Lower leg skin (tissue), 3 donors: ENCODE data around the gene CACNG6.

Source experiments
- POLR2A ChIP-seq, 2 donors: fragments of 450-650 bp; IDR thresholded peaks; one replicate each; pipeline ENCODE4 v1.6.1; 2016 to 2017; ENCODE audit warnings: antibody characterized with exemption in 2 of 2, mild to moderate bottlenecking in 1 of 2, moderate library complexity in 1 of 2
- TF ChIP-seq, protein P1 (sequence below), 3 donors: fragments of 450-650 bp; IDR thresholded peaks; one replicate each; pipeline ENCODE4 v1.5.1; 2016; ENCODE audit warnings: antibody characterized with exemption in 3 of 3, mild to moderate bottlenecking in 3 of 3, moderate library complexity in 2 of 3

DNA sequence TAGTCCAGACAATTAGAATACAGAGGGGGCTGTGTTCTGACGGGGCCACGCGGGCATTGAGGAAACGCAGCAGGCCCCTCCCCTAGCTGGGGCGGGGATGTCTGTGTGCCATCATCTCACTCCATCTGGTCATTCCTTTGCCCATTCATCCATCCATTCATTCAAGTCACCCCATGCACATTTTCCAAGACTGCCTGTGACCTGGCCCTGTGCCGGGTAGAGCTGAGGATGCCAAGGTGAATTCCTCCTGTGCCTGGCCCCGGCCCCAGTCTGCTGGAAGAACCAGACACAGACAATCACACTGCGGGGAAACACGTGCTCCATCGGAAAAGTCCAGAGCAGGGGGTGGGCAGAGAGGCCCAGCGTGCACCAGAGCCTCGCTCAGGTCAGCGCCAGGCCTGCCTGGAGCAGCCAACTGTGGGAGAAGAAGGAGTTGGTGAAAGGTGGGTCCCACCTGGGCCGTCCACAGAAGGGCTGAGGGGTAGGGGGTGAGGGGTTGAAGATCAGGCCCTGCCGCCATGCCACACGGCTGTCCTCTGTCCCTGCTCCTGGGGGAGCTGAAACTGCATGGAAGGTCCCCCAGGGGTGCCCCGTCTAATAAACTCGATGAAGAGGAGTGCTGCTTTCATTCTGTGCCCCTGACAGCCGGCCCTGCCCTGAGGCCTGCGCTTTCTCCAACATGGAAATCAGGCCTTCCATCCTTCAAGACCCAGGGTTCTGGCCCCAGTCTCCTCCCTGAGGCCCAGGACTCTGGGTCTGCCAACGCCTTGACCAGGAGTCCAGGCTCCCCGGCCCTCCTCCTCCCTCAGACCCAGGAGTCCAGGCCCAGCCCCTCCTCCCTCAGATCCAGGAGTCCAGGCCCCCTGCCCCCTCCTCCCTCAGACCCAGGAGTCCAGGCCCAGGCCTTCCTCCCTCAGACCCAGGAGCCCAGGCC, 1.6 kb upstream of the CACNG6 start:
- no peak for TF ChIP-seq POLR2A (IDR thresholded peaks at IDR 0.05)
- TF ChIP-seq, protein P1, sequence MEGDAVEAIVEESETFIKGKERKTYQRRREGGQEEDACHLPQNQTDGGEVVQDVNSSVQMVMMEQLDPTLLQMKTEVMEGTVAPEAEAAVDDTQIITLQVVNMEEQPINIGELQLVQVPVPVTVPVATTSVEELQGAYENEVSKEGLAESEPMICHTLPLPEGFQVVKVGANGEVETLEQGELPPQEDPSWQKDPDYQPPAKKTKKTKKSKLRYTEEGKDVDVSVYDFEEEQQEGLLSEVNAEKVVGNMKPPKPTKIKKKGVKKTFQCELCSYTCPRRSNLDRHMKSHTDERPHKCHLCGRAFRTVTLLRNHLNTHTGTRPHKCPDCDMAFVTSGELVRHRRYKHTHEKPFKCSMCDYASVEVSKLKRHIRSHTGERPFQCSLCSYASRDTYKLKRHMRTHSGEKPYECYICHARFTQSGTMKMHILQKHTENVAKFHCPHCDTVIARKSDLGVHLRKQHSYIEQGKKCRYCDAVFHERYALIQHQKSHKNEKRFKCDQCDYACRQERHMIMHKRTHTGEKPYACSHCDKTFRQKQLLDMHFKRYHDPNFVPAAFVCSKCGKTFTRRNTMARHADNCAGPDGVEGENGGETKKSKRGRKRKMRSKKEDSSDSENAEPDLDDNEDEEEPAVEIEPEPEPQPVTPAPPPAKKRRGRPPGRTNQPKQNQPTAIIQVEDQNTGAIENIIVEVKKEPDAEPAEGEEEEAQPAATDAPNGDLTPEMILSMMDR (IDR thresholded peaks at IDR 0.05) = no peak
